HG03280 (cell line): Measurements from ENCODE around the gene UBE2G1.

Source experiments
- ATAC-seq: cut with Tn5 transposase; IDR thresholded peaks from one replicate; pipeline ENCODE4 v1.9.1; 2021; ENCODE audit warnings: mild to moderate bottlenecking, moderate library complexity; ENCODE audit not compliant: unreplicated experiment

Gene UBE2G1

GRCh38 chr17:4340914-4341615 lies 25.4 kb downstream of the UBE2G1 start:
- no peak for ATAC-seq

- no peak for ATAC-seq
These were observed 31.5 kb downstream of the UBE2G1 start for GRCh38 chr17:4334776-4335584.

GRCh38 chr17:4334332-4334731 lies 32.1 kb downstream of the UBE2G1 start:
- no peak for ATAC-seq

GRCh38 chr17:4333041-4333440 lies 33.4 kb downstream of the UBE2G1 start:
- no peak for ATAC-seq

GRCh38 chr17:4332296-4332970 lies 34.0 kb downstream of the UBE2G1 start:
- ATAC-seq = no peak

- ATAC-seq = no peak
These were observed 34.9 kb downstream of the UBE2G1 start for GRCh38 chr17:4331614-4332013.

- no peak for ATAC-seq
These were observed 36.6 kb downstream of the UBE2G1 start for GRCh38 chr17:4329838-4330237.

- ATAC-seq = no peak
These were observed 38.9 kb downstream of the UBE2G1 start for GRCh38 chr17:4327606-4328005.

- no peak for ATAC-seq
These were observed 39.9 kb downstream of the UBE2G1 start for GRCh38 chr17:4326608-4327007.

- no peak for ATAC-seq
These were observed 40.4 kb downstream of the UBE2G1 start for GRCh38 chr17:4326112-4326511.

GRCh38 chr17:4324463-4324862 lies 42.0 kb downstream of the UBE2G1 start:
- no peak for ATAC-seq

- ATAC-seq = no peak
These were observed 47.3 kb downstream of the UBE2G1 start for GRCh38 chr17:4319221-4319620.

GRCh38 chr17:4318596-4318995 lies 47.9 kb downstream of the UBE2G1 start:
- ATAC-seq = no peak

GRCh38 chr17:4318186-4318585 lies 48.3 kb downstream of the UBE2G1 start:
- no peak for ATAC-seq

- no peak for ATAC-seq
These were observed 48.9 kb downstream of the UBE2G1 start for GRCh38 chr17:4317610-4318009.

GRCh38 chr17:4316648-4317047 lies 49.8 kb downstream of the UBE2G1 start:
- ATAC-seq = no peak

- no peak for ATAC-seq
These were observed 51.9 kb downstream of the UBE2G1 start for GRCh38 chr17:4314618-4315017.

GRCh38 chr17:4314179-4314578 lies 52.3 kb downstream of the UBE2G1 start:
- ATAC-seq = no peak

GRCh38 chr17:4313221-4314114 lies 53.0 kb downstream of the UBE2G1 start:
- ATAC-seq = no peak

GRCh38 chr17:4310354-4311060 lies 56.0 kb downstream of the UBE2G1 start:
- ATAC-seq = no peak
